ENCODE results near the gene GRID1. TPM values are rescaled to one million over a fixed set of nuclear protein-coding genes. Genes with fewer than 3 reads are reported as not detected.

GRID1 gene
- total and polyA plus RNA-seq, 9 of the 15 experiments (the other 6 are each of a cell fraction or from before 2014, with no cell fraction given) = 0.01 to 7.2 (median 1.2) TPM

DNA sequence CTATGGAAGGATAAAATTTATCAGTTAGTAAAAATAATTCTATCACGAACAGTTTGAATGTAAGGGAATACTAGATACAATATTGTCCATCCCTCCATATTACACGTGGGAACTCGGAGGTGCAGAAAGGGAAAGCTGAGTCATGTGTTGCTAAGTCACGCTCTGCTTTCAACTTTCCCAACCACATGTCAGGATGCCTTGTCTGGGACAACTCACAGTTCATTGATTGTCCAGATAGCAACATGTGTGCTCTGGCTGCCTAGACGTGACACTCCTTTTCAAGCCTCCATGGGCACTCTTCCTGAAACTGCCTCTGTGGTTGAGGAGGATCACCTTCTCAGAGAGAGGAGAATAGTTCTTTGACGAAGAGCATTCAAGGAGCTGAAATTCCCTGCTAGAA is 808.1 kb downstream of the GRID1 start (continued):
- TF ChIP-seq ARID4B (CRISPR knock-in tag; IDR thresholded peaks at IDR 0.05) (no peak), CBFB (CRISPR knock-in tag; IDR thresholded peaks at IDR 0.05) (no peak), ZNF764 (CRISPR knock-in tag; IDR thresholded peaks at IDR 0.05; ENCODE audit: low read depth) (no peak), CBX3 (IDR thresholded peaks at IDR 0.05; ENCODE audit: borderline replicate concordance in 1 of 2, low read length in 2 of 2) (no peak), C11orf30 (IDR thresholded peaks at IDR 0.05; ENCODE audit: low read depth) (peak; percentile 21; the same call in 1 of the 2 replicates), THRB (CRISPR knock-in tag; conservative IDR thresholded peaks at IDR 0.05) (no peak), BDP1 (IDR thresholded peaks at IDR 0.05; ENCODE audit: insufficient read depth, insufficient read length) (no peak), ZNF766 (CRISPR knock-in tag; conservative IDR thresholded peaks at IDR 0.05) (no peak), MAFG (tag; conservative IDR thresholded peaks at IDR 0.05) (peak; percentile 35; the same call in 1 of the 2 replicates), NCOA4 (IDR thresholded peaks at IDR 0.05; ENCODE audit: partially characterized antibody) (no peak), NCOR1 (IDR thresholded peaks at IDR 0.05) (no peak), ZNF184 (CRISPR knock-in tag; IDR thresholded peaks at IDR 0.05) (no peak), ZNF785 (CRISPR knock-in tag; IDR thresholded peaks at IDR 0.05) (no peak)
- TF ChIP-seq, protein P1, sequence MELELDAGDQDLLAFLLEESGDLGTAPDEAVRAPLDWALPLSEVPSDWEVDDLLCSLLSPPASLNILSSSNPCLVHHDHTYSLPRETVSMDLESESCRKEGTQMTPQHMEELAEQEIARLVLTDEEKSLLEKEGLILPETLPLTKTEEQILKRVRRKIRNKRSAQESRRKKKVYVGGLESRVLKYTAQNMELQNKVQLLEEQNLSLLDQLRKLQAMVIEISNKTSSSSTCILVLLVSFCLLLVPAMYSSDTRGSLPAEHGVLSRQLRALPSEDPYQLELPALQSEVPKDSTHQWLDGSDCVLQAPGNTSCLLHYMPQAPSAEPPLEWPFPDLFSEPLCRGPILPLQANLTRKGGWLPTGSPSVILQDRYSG (tag; conservative IDR thresholded peaks at IDR 0.05; ENCODE audit: low read depth) = no peak
- TF ChIP-seq, protein P2, sequence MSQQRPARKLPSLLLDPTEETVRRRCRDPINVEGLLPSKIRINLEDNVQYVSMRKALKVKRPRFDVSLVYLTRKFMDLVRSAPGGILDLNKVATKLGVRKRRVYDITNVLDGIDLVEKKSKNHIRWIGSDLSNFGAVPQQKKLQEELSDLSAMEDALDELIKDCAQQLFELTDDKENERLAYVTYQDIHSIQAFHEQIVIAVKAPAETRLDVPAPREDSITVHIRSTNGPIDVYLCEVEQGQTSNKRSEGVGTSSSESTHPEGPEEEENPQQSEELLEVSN (IDR thresholded peaks at IDR 0.05; ENCODE audit: borderline replicate concordance in 1 of 2, extremely low read depth in 1 of 2, insufficient read depth in 1 of 2, insufficient read length in 1 of 2, low read depth in 1 of 2, low read length in 1 of 2, poor library complexity in 1 of 2, severe bottlenecking in 1 of 2) = no peak
- TF ChIP-seq, protein P3, sequence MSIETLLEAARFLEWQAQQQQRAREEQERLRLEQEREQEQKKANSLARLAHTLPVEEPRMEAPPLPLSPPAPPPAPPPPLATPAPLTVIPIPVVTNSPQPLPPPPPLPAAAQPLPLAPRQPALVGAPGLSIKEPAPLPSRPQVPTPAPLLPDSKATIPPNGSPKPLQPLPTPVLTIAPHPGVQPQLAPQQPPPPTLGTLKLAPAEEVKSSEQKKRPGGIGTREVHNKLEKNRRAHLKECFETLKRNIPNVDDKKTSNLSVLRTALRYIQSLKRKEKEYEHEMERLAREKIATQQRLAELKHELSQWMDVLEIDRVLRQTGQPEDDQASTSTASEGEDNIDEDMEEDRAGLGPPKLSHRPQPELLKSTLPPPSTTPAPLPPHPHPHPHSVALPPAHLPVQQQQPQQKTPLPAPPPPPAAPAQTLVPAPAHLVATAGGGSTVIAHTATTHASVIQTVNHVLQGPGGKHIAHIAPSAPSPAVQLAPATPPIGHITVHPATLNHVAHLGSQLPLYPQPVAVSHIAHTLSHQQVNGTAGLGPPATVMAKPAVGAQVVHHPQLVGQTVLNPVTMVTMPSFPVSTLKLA (conservative IDR thresholded peaks at IDR 0.05) = 0 out of 4 replicates have a peak, but pooled peaks of 1 of the 2 experiments have one; percentile 22
